Sigmoid colon (tissue), 7 donors: ENCODE measurements around the gene PIM3. TPM values are rescaled to one million over a fixed set of nuclear protein-coding genes. Genes with fewer than 3 reads are reported as not detected.

ENCODE experiments used
- DNase-seq: peaks from one replicate; pipeline ENCODE4 v3.0.0-alpha.2; 2019
- H3K27ac ChIP-seq, 4 donors: fragments of 200-600 bp; sonication (generic); one replicate each; pipeline ENCODE4 v1.5.1; 2016 to 2019; ENCODE audit warnings: mild to moderate bottlenecking in 1 of 4
- H3K27me3 ChIP-seq, 3 donors: fragments of 200-600 bp; sonication (generic); one replicate each; pipeline ENCODE4 v1.5.1; 2019; ENCODE audit warnings: mild to moderate bottlenecking in 1 of 3
- H3K36me3 ChIP-seq, 4 donors: fragments of 200-600 bp; sonication (generic); one replicate each; pipeline ENCODE4 v1.5.1; 2016 to 2019
- H3K4me1 ChIP-seq, 4 donors: fragments of 200-600 bp; sonication (generic); one replicate each; pipeline ENCODE4 v1.5.1; 2017 to 2019
- H3K4me3 ChIP-seq, 4 donors: fragments of 200-600 bp; sonication (generic); one replicate each; pipeline ENCODE4 v1.5.1; 2017 to 2019; ENCODE audit warnings: mild to moderate bottlenecking in 2 of 4, moderate library complexity in 1 of 4
- H3K9me3 ChIP-seq, 4 donors: fragments of 200-600 bp in 3 of 4; sonication (generic) in 3 of 4; one replicate each; pipeline versions ENCODE4 v1.5.1 to v1.6.1; 2013 to 2019
- CTCF ChIP-seq, 4 experiments: fragments of 450-650 bp in 3 of 4; fragments of 200-600 bp in 1 of 4; IDR thresholded peaks; one replicate each; pipeline ENCODE4 v1.5.1; 2016 to 2019; ENCODE audit warnings: antibody characterized with exemption in 4 of 4, mild to moderate bottlenecking in 3 of 4, moderate library complexity in 2 of 4
- EP300 ChIP-seq, 4 donors: sonication (generic); formaldehyde crosslinking; IDR thresholded peaks; one replicate each; pipeline ENCODE4 v1.6.1; 2017; ENCODE audit warnings: antibody characterized with exemption in 4 of 4
- POLR2A ChIP-seq, 2 donors: fragments of 450-650 bp; IDR thresholded peaks; one replicate each; pipeline ENCODE4 v1.6.1; 2016; ENCODE audit warnings: antibody characterized with exemption in 2 of 2, mild to moderate bottlenecking in 2 of 2, moderate library complexity in 2 of 2
- POLR2AphosphoS5 ChIP-seq, 4 donors: sonication (generic); formaldehyde crosslinking; IDR thresholded peaks; one replicate each; pipeline ENCODE4 v1.6.1; 2017; ENCODE audit warnings: antibody characterized with exemption in 4 of 4
- WGBS, 2 donors: extraction: QIAGEN DNeasy Blood & Tissue Kit; methylation state at CpG; one replicate each; pipeline ENCODE4 v1.1.7; 2013; 5-methylcytosine and 5-hydroxymethylcytosine counted together
- intact Hi-C: fragments of 100-400 bp; cut with DNase I; formaldehyde crosslinking; loops from one replicate; pipeline ENCODE4 v1.15.1; 2023
- polyA plus RNA-seq, 3 donors: library from polyadenylated mRNA; stranded (reverse); fragments of 200-250 nt; gene quantifications; one replicate each; pipeline ENCODE4 v1.2.3, GENCODE V29; 2013
- total RNA-seq, 4 donors: library from RNA; depleted of rRNA; stranded (reverse); fragments of >200 nt; gene quantifications; one replicate each; pipeline ENCODE4 v1.1.0, GENCODE V29; 2016
- donor health status: healthy with polysubstance abuse.
- donor health status: Bipolar disorder and iron deficiency.
- donor health status: healthy.

Gene PIM3
- total and polyA plus RNA-seq, 7 donors: 26.3 to 126 (median 49.4) TPM

GRCh38 chr22:49973018-49973961 lies 12.7 kb downstream of the PIM3 start:
- no peak for DNase-seq
- WGBS, 2 donors: 89 to 92% methylated on average over 5 of the region's 5 CpGs
- H3K4me3 ChIP-seq: no peak overlapping the region
- no peaks in the 10 kb centered on the region for H3K36me3 ChIP-seq
- peaks cover 2 to 26% (median 24%) of the 10 kb centered on the region in 4 donors for H3K4me1 ChIP-seq
- H3K9me3 ChIP-seq: no peaks in the 10 kb centered on the region
- H3K27ac ChIP-seq: no peak overlapping the region
- no peak for TF ChIP-seq POLR2AphosphoS5 (IDR thresholded peaks at IDR 0.05)
- no peak for TF ChIP-seq EP300 (IDR thresholded peaks at IDR 0.05)
- no peak for TF ChIP-seq POLR2A (IDR thresholded peaks at IDR 0.05)
- no peak for TF ChIP-seq CTCF (IDR thresholded peaks at IDR 0.05)
- no peaks in the 10 kb centered on the region for H3K27me3 ChIP-seq
- intact Hi-C loops: loop anchor here (2.0 kb wide), 1 partner anchor 42 kb away; no protein-coding TSS in a partner anchor

DNA sequence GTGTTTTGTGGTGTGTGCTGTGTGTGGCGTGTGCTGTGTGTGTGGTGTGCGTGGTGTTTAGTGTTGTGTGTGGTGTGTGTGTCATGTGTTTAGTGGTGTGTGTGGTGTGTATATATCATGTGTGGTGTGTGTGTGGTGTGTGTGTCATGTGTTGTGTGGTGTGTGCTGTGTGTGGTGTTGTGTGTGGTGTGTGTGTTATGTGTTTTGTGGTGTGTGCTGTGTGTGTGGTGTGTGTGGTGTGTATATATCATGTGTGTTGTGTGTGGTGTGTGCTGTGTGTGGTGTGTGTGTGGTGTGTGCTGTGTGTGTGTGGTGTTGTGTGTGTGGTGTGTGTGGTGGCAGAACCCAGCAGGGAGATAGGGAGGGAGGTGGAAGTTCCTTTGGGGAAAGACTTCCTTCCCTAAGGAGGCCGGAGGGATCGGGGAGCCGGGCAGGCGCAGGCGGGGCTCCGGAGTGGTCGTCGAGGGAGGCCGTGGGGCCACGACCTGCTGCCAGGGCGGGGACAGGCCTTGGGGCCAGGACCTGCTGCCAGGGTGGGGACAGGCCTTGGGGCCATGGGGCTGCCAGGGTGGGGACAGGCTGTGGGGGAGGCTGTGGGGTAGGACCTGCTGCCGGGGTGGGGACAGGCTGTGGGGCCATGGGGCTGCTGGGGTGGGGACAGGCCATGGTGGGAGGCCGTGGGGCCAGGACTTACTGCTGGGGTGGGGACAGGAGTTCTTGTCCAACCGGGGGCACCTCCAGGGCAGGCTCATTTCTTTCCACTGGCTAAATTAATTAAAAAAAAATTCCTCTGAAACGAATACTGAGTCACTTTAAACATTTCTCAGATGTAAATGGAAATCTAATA lies 15.2 kb downstream of the PIM3 start:
- Histone ChIP-seq H3K4me1 (peaks cover 2 to 18% (median 16%) of the 10 kb centered on the region in 4 donors), H3K27me3 (peaks cover 0 to 8% (median 0%) of the 10 kb centered on the region in 3 donors), H3K27ac (peak overlapping the region in 3 of 4 donors; percentile 3 to 40 (median 17)), H3K9me3 (no peaks in the 10 kb centered on the region), H3K4me3 (no peak overlapping the region), H3K36me3 (no peaks in the 10 kb centered on the region)
- 11 to 33% methylated on average over 17 of the region's 17 CpGs for WGBS, 2 donors
- DNase-seq: peak; percentile 69
- intact Hi-C loops: no loop called here
- TF ChIP-seq EP300 (IDR thresholded peaks at IDR 0.05) (no peak), CTCF (IDR thresholded peaks at IDR 0.05) (no peak), POLR2AphosphoS5 (IDR thresholded peaks at IDR 0.05) (no peak), POLR2A (IDR thresholded peaks at IDR 0.05) (no peak)

DNA sequence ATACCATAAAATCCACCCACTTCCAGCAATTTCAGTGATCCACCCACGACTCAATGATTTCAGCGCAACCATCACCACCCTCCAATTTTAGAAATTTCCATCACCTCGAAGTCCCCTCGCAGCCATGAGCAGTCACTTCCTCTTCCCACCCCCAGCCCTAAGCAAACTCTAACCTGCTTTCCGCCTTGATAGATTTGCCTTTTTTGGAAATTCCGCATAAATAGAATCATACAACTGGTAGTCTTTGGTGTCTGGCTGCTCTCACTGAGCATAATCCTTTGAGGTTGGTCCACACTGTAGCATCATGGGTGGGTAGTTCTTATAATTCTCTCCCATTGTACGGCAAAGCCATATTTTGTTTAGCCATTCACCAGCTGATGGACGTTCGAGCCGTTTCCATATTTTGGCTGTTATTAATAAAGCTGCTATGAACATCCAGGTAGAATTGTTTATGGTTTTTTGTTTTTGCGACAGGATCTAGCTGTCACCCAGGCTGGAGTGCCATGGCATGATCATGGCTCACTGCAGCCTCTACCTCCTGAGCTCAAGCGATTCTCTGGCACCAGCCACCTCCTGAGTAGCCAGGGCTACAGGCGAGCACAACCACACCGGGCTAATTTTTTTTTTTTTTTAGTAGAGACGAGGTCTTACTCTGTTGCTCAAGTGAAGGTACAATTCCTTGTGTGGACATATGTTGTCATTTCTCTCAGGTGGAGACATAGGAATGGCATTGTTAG lies 16.0 kb downstream of the PIM3 start:
- intact Hi-C loops: no loop called here
- no peak for DNase-seq
- Histone ChIP-seq H3K4me3 (no peak overlapping the region), H3K36me3 (no peaks in the 10 kb centered on the region), H3K4me1 (peaks cover under 1 to 10% (median 7%) of the 10 kb centered on the region in 4 donors), H3K27me3 (peaks cover 0 to 14% (median 0%) of the 10 kb centered on the region in 3 donors), H3K27ac (peak overlapping the region in 1 of 4 donors; percentile 3), H3K9me3 (no peaks in the 10 kb centered on the region)
- 34 to 51% methylated on average over 15 of the region's 15 CpGs for WGBS, 2 donors
- TF ChIP-seq CTCF (IDR thresholded peaks at IDR 0.05): no peak
- no peak for TF ChIP-seq POLR2A (IDR thresholded peaks at IDR 0.05)

- TF ChIP-seq EP300 (IDR thresholded peaks at IDR 0.05): no peak
- no peak for TF ChIP-seq POLR2A (IDR thresholded peaks at IDR 0.05)
- no peak for TF ChIP-seq POLR2AphosphoS5 (IDR thresholded peaks at IDR 0.05)
- no peak for TF ChIP-seq CTCF (IDR thresholded peaks at IDR 0.05)
- no peaks in the 10 kb centered on the region for H3K36me3 ChIP-seq
- no peak overlapping the region for H3K4me3 ChIP-seq
- H3K9me3 ChIP-seq: no peaks in the 10 kb centered on the region
- DNase-seq: no peak
- WGBS, 2 donors: 85% methylated on average over 14 of the region's 14 CpGs
- intact Hi-C loops: no loop called here
- H3K27me3 ChIP-seq: peaks cover 0 to 24% (median 4%) of the 10 kb centered on the region in 3 donors
- no peak overlapping the region for H3K27ac ChIP-seq
- no peaks in the 10 kb centered on the region for H3K4me1 ChIP-seq
Observed at GRCh38 chr22:49977578-49977977, 17.0 kb downstream of the PIM3 start.
